ENCODE data around the gene POLR3H. TPM values are rescaled to one million over a fixed set of nuclear protein-coding genes. Genes with fewer than 3 reads are reported as not detected.
"Not testable (repeated sequence)": the region's sequence is repeated elsewhere in the genome, so short reads cannot be mapped to it uniquely, and the experiment has no call there.

POLR3H gene
- 14.8 and 16.6 TPM in 2 replicates for total RNA-seq (2014; rRNA removed; shearing (Covaris generic))

GRCh38 chr22:41543854-41544670 lies at the start of gene POLR3H:
Gene POLR3H, minus strand, starts transcription at chr22:41544470. Its CDS starts 369 bp downstream, at chr22:41544101.
- Histone ChIP-seq H3K9me3 (replicated peaks) (no peaks in the 10 kb centered on the region), H3K4me1 (replicated peaks) (peaks cover 20% of the 10 kb centered on the region), H3K4me3 (peak within 1 kb of the TSS; percentile 82), H3K27me3 (replicated peaks) (no peaks in the 10 kb centered on the region), H3K36me3 (peaks cover 18% of the 10 kb centered on the region), H3K27ac (peak within 1 kb of the TSS; percentile 44; the same call in 1 of the 2 replicates)
- peak; percentile 98 to 99 for DNase-seq (ENCODE audit: low read depth in 1 of 2, low spot score in 2 of 2)

GRCh38 chr22:41593336-41593960 lies 49.2 kb upstream of the POLR3H start:
- not testable (repeated sequence) for H3K27me3 ChIP-seq (replicated peaks); H3K27ac ChIP-seq; H3K9me3 ChIP-seq (replicated peaks); DNase-seq (ENCODE audit: low read depth in 1 of 2, low spot score in 2 of 2); H3K4me3 ChIP-seq; H3K36me3 ChIP-seq
- H3K4me1 ChIP-seq (replicated peaks) = peaks cover 24% of the 10 kb centered on the region

GRCh38 chr22:41589391-41590241 lies 45.3 kb upstream of the POLR3H start, which contains the start of gene PMM1:
Gene PMM1, minus strand, starts transcription at chr22:41589840. Its CDS starts 35 bp downstream, at chr22:41589805.
- peak within 1 kb of the TSS; percentile 86 for H3K4me3 ChIP-seq
- H3K9me3 ChIP-seq (replicated peaks) = no peaks in the 10 kb centered on the region
- H3K4me1 ChIP-seq (replicated peaks) = peaks cover 18% of the 10 kb centered on the region
- peaks cover 29% of the 10 kb centered on the region for H3K36me3 ChIP-seq
- no peaks in the 10 kb centered on the region for H3K27me3 ChIP-seq (replicated peaks)
- peak; percentile 99 to 100 for DNase-seq (ENCODE audit: low read depth in 1 of 2, low spot score in 2 of 2)
- H3K27ac ChIP-seq = peak within 1 kb of the TSS; percentile 54

- H3K36me3 ChIP-seq = peaks cover 48% of the 10 kb centered on the region
- no peak overlapping the region for H3K27ac ChIP-seq
- no peaks in the 10 kb centered on the region for H3K9me3 ChIP-seq (replicated peaks)
- no peak overlapping the region for H3K4me3 ChIP-seq
- H3K27me3 ChIP-seq (replicated peaks) = no peaks in the 10 kb centered on the region
- peaks cover 18% of the 10 kb centered on the region for H3K4me1 ChIP-seq (replicated peaks)
- DNase-seq (ENCODE audit: low read depth in 1 of 2, low spot score in 2 of 2) = no peak
These were observed 43.1 kb upstream of the POLR3H start for GRCh38 chr22:41587347-41587723.

- Histone ChIP-seq H3K27ac (no peak overlapping the region), H3K36me3 (peaks cover 55% of the 10 kb centered on the region), H3K4me3 (no peak overlapping the region), H3K27me3 (replicated peaks) (no peaks in the 10 kb centered on the region), H3K4me1 (replicated peaks) (peaks cover 18% of the 10 kb centered on the region), H3K9me3 (replicated peaks) (no peaks in the 10 kb centered on the region)
- DNase-seq (ENCODE audit: low read depth in 1 of 2, low spot score in 2 of 2) = no peak
These were observed 41.6 kb upstream of the POLR3H start for GRCh38 chr22:41585898-41586297.

GRCh38 chr22:41584881-41585280 lies 40.6 kb upstream of the POLR3H start:
- peaks cover 60% of the 10 kb centered on the region for H3K36me3 ChIP-seq
- no peaks in the 10 kb centered on the region for H3K9me3 ChIP-seq (replicated peaks)
- no peaks in the 10 kb centered on the region for H3K27me3 ChIP-seq (replicated peaks)
- H3K4me3 ChIP-seq = no peak overlapping the region
- DNase-seq (ENCODE audit: low read depth in 1 of 2, low spot score in 2 of 2) = no peak
- H3K4me1 ChIP-seq (replicated peaks) = peaks cover 18% of the 10 kb centered on the region
- no peak overlapping the region for H3K27ac ChIP-seq

- peaks cover under 1% of the 10 kb centered on the region; the same call in 1 of the 2 replicates for H3K4me1 ChIP-seq (replicated peaks)
- DNase-seq (ENCODE audit: low read depth in 1 of 2, low spot score in 2 of 2) = no peak
- no peak overlapping the region for H3K27ac ChIP-seq
- no peaks in the 10 kb centered on the region for H3K27me3 ChIP-seq (replicated peaks)
- no peak overlapping the region for H3K4me3 ChIP-seq
- peaks cover 70% of the 10 kb centered on the region for H3K36me3 ChIP-seq
- H3K9me3 ChIP-seq (replicated peaks) = no peaks in the 10 kb centered on the region
These were observed 38.4 kb upstream of the POLR3H start for GRCh38 chr22:41582694-41583093.

- H3K4me1 ChIP-seq (replicated peaks) = no peaks in the 10 kb centered on the region
- no peaks in the 10 kb centered on the region for H3K27me3 ChIP-seq (replicated peaks)
- H3K36me3 ChIP-seq = peaks cover 83% of the 10 kb centered on the region
- no peak for DNase-seq (ENCODE audit: low read depth in 1 of 2, low spot score in 2 of 2)
- H3K27ac ChIP-seq = no peak overlapping the region
- no peaks in the 10 kb centered on the region for H3K9me3 ChIP-seq (replicated peaks)
- H3K4me3 ChIP-seq = no peak overlapping the region
These were observed 35.7 kb upstream of the POLR3H start for GRCh38 chr22:41579997-41580355.

GRCh38 chr22:41579297-41579996 lies 35.2 kb upstream of the POLR3H start:
- H3K4me3 ChIP-seq = no peak overlapping the region
- no peaks in the 10 kb centered on the region for H3K4me1 ChIP-seq (replicated peaks)
- no peak overlapping the region for H3K27ac ChIP-seq
- no peaks in the 10 kb centered on the region for H3K27me3 ChIP-seq (replicated peaks)
- H3K9me3 ChIP-seq (replicated peaks) = no peaks in the 10 kb centered on the region
- peaks cover 83% of the 10 kb centered on the region for H3K36me3 ChIP-seq
- DNase-seq (ENCODE audit: low read depth in 1 of 2, low spot score in 2 of 2) = no peak

GRCh38 chr22:41578818-41579217 lies 34.5 kb upstream of the POLR3H start:
- Histone ChIP-seq H3K4me3 (no peak overlapping the region), H3K4me1 (replicated peaks) (no peaks in the 10 kb centered on the region), H3K36me3 (peaks cover 77% of the 10 kb centered on the region), H3K27ac (no peak overlapping the region), H3K27me3 (replicated peaks) (no peaks in the 10 kb centered on the region), H3K9me3 (replicated peaks) (no peaks in the 10 kb centered on the region)
- DNase-seq (ENCODE audit: low read depth in 1 of 2, low spot score in 2 of 2) = no peak

GRCh38 chr22:41578114-41578513 lies 33.8 kb upstream of the POLR3H start:
- H3K27ac ChIP-seq = no peak overlapping the region

GRCh38 chr22:41576877-41577276 lies 32.6 kb upstream of the POLR3H start:
- peaks cover 65% of the 10 kb centered on the region for H3K36me3 ChIP-seq
- H3K4me3 ChIP-seq = no peak overlapping the region
- no peaks in the 10 kb centered on the region for H3K9me3 ChIP-seq (replicated peaks)
- peak; percentile 45 to 63 for DNase-seq (ENCODE audit: low read depth in 1 of 2, low spot score in 2 of 2)
- no peak overlapping the region for H3K27ac ChIP-seq
- no peaks in the 10 kb centered on the region for H3K4me1 ChIP-seq (replicated peaks)
- no peaks in the 10 kb centered on the region for H3K27me3 ChIP-seq (replicated peaks)

More at GRCh38 chr22:41578114-41578513, 33.8 kb upstream of the POLR3H start:
- no peak overlapping the region for H3K4me3 ChIP-seq
- peaks cover 72% of the 10 kb centered on the region for H3K36me3 ChIP-seq
- no peaks in the 10 kb centered on the region for H3K27me3 ChIP-seq (replicated peaks)
- DNase-seq (ENCODE audit: low read depth in 1 of 2, low spot score in 2 of 2) = no peak
- H3K4me1 ChIP-seq (replicated peaks) = no peaks in the 10 kb centered on the region
- H3K9me3 ChIP-seq (replicated peaks) = no peaks in the 10 kb centered on the region

GRCh38 chr22:41575533-41575932 lies 31.3 kb upstream of the POLR3H start:
- Histone ChIP-seq H3K27me3 (replicated peaks) (no peaks in the 10 kb centered on the region), H3K4me1 (replicated peaks) (no peaks in the 10 kb centered on the region), H3K27ac (no peak overlapping the region), H3K9me3 (replicated peaks) (no peaks in the 10 kb centered on the region), H3K36me3 (peaks cover 58% of the 10 kb centered on the region), H3K4me3 (no peak overlapping the region)
- no peak for DNase-seq (ENCODE audit: low read depth in 1 of 2, low spot score in 2 of 2)
